Osteocyte (in vitro differentiated cells): ENCODE results near the gene LIMK2. TPM values are rescaled to one million over a fixed set of nuclear protein-coding genes. Genes with fewer than 3 reads are reported as not detected.

Source experiments
- DNase-seq: peaks from one replicate; pipeline ENCODE4 v3.0.0; 2021; ENCODE audit warnings: mixed read lengths; ENCODE audit not compliant: unreplicated experiment; ENCODE audit errors: extremely low spot score
- H3K27ac Mint-ChIP-seq: one replicate; pipeline ENCODE4 v1.8.0; 2021; ENCODE audit warnings: mild to moderate bottlenecking, mixed read lengths; ENCODE audit not compliant: unreplicated experiment
- H3K27me3 Mint-ChIP-seq: one replicate; pipeline ENCODE4 v1.8.0; 2021; ENCODE audit warnings: mixed read lengths; ENCODE audit not compliant: unreplicated experiment
- H3K36me3 Mint-ChIP-seq: one replicate; pipeline ENCODE4 v1.8.0; 2021; ENCODE audit warnings: mixed read lengths; ENCODE audit not compliant: unreplicated experiment
- H3K4me1 Mint-ChIP-seq: one replicate; pipeline ENCODE4 v1.8.0; 2021; ENCODE audit warnings: mixed read lengths; ENCODE audit not compliant: unreplicated experiment
- H3K4me3 Mint-ChIP-seq: one replicate; pipeline ENCODE4 v1.8.0; 2021; ENCODE audit warnings: mild to moderate bottlenecking, moderate library complexity, mixed read lengths; ENCODE audit not compliant: unreplicated experiment
- H3K9me3 Mint-ChIP-seq: one replicate; pipeline ENCODE4 v1.8.0; 2021; ENCODE audit warnings: mixed read lengths; ENCODE audit not compliant: unreplicated experiment
- total RNA-seq: library from RNA; stranded (reverse); gene quantifications from 2 replicates; pipeline ENCODE4 v1.2.1, GENCODE V29; 2021
- TF ChIP-seq, protein P1 (sequence below): fragments of 200-600 bp; sonication (generic); IDR thresholded peaks from 2 replicates; pipeline ENCODE4 v1.5.0; 2021; ENCODE audit warnings: antibody characterized with exemption, mild to moderate bottlenecking, moderate library complexity

The LIMK2 gene
- total RNA-seq, 1 donor from 2014 or later: 49.8 TPM

DNA sequence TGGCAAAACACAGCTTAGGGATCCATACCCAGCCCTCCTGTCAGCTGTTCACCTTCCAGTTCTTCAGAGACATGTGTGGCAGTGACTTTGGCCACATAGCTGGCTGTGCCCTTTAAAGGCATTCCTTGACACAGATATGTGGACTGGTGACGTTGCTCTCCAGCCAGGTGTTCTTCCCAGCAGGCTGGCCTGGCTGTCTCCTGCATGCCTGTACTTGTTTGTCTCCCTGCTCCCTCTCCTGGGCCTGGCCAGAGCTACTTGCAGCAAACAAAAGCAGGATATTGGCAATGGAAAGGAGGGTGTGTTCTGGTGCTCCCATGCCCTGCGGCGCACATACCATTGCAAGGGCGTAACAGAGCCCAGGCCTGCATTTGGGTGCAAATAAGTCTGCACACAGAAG is 41.9 kb downstream of the LIMK2 start:
- TF ChIP-seq, protein P1, sequence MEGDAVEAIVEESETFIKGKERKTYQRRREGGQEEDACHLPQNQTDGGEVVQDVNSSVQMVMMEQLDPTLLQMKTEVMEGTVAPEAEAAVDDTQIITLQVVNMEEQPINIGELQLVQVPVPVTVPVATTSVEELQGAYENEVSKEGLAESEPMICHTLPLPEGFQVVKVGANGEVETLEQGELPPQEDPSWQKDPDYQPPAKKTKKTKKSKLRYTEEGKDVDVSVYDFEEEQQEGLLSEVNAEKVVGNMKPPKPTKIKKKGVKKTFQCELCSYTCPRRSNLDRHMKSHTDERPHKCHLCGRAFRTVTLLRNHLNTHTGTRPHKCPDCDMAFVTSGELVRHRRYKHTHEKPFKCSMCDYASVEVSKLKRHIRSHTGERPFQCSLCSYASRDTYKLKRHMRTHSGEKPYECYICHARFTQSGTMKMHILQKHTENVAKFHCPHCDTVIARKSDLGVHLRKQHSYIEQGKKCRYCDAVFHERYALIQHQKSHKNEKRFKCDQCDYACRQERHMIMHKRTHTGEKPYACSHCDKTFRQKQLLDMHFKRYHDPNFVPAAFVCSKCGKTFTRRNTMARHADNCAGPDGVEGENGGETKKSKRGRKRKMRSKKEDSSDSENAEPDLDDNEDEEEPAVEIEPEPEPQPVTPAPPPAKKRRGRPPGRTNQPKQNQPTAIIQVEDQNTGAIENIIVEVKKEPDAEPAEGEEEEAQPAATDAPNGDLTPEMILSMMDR: no peak
- Mint-ChIP-seq H3K4me1 (peaks cover 31% of the 10 kb centered on the region), H3K4me3 (no peak overlapping the region), H3K27me3 (no peaks in the 10 kb centered on the region), H3K36me3 (peaks cover 14% of the 10 kb centered on the region), H3K27ac (no peak overlapping the region), H3K9me3 (no peaks in the 10 kb centered on the region)
- DNase-seq: no peak

DNA sequence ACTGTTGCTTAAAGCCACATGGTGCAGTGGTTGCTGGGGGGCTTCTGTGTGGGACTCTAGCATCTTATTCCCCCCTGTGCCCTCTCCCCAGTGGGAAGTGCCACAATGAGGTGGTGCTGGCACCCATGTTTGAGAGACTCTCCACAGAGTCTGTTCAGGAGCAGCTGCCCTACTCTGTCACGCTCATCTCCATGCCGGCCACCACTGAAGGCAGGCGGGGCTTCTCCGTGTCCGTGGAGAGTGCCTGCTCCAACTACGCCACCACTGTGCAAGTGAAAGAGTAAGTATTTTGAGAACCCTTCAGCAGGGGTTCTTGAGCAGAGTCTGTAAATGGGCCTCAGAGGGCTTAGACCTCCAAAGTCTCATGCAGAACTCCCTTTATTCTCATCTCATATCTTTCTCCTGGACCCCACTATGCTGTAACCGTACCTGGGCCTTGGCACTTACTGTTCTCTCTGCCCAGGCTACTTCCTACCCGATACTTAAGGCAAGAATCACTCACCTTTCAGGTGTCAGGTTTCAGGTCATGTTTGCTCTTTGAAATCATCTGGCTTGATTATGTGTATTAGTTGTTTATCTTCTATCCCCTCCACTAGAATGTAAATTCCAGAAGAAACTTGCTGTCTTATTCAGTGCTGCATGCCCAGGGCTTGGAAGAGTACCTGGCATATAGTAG is 47.8 kb downstream of the LIMK2 start:
- Mint-ChIP-seq H3K4me3 (no peak overlapping the region), H3K9me3 (no peaks in the 10 kb centered on the region), H3K4me1 (no peaks in the 10 kb centered on the region), H3K27ac (no peak overlapping the region), H3K36me3 (peaks cover 46% of the 10 kb centered on the region), H3K27me3 (no peaks in the 10 kb centered on the region)
- DNase-seq: no peak
- TF ChIP-seq, protein P1: no peak

DNA sequence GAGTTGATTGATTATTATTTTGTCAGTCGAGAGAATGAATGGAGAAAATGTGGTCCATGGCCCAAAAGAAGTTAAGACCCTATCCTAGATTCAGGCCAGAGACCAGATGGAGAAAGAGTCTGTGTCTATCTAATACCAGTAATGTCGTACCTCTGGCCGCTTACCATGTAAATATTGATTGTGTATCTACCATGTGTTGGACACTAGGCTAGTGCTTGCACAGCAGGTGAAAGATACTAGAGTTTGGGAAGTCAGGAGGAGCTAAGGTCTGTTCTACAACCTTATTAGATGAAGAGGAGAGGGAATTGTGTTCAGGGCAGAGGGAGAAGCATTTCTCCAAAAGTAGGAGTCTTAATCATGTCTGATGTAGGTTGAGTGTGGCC is 48.4 kb downstream of the LIMK2 start:
- Mint-ChIP-seq H3K27me3 (no peaks in the 10 kb centered on the region), H3K4me3 (no peak overlapping the region), H3K27ac (no peak overlapping the region), H3K4me1 (no peaks in the 10 kb centered on the region), H3K9me3 (no peaks in the 10 kb centered on the region), H3K36me3 (peaks cover 46% of the 10 kb centered on the region)
- no peak for DNase-seq
- TF ChIP-seq, protein P1: no peak

DNA sequence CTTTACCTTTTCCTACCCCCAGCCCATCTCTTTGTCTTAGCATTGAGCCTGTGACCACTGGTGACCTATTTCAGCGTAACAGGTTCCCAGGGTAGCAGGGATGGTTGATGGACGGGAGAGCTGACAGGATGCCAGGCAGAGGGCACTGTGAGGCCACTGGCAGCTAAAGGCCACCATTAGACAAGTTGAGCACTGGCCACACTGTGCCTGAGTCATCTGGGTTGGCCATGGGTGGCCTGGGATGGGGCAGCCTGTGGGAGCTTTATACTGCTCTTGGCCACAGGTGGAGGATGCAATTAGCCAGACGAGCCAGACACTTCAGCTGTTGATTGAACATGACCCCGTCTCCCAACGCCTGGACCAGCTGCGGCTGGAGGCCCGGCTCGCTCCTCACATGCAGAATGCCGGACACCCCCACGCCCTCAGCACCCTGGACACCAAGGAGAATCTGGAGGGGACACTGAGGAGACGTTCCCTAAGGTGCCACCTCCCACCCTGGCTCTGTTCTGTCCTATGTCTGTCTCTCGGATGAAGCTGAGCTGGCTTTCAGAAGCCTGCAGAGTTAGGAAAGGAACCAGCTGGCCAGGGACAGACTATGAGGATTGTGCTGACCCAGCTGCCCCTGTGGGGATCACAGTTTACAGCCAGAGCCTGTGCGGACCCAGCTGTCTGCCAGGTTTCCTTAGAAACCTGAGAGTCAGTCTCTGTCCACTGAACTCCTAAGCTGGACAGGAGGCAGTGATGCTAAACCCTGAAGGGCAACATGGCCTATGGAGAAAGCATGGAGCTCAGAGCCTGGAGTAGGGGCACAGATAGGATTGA is 50.4 kb downstream of the LIMK2 start:
- no peaks in the 10 kb centered on the region for H3K27me3 Mint-ChIP-seq
- DNase-seq: no peak
- H3K27ac Mint-ChIP-seq: no peak overlapping the region
- TF ChIP-seq, protein P1: no peak
- no peaks in the 10 kb centered on the region for H3K4me1 Mint-ChIP-seq
- H3K36me3 Mint-ChIP-seq: peaks cover 56% of the 10 kb centered on the region
- H3K4me3 Mint-ChIP-seq: no peak overlapping the region
- H3K9me3 Mint-ChIP-seq: no peaks in the 10 kb centered on the region

DNA sequence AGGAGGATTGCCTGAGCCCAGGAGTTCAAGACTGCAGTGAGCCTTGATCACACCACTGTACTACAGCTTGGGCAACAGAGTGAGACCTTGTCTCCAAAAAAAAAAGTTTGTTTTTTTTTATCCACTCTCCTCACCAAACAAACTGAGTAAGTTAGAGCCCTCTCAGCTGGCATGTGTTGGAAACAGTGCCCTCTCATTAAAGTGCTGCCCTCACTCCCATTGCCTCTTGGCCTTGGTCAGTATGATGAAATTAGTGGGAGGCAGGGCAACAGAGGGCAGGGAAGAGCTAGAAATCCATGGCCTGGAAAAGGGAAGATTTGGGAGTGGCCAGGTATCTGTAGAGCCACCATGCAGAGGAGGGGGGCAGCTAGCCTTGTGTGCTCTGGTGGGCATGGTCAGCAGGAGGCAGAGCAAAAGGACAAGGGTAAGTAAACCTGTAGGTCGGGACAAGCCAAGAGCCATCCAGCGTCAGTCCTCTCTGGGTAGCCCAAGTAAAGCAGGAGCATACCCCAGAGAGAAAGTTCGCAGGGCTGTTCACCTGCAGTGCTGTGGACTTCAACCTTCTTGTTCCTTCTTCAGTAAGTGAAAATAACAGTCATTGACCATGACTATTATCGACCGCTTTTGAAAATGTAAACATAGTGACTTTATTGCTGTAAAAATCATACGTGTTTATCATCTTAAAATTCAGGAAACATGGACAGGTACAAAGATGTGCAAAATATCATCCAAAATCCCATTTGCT is 52.0 kb downstream of the LIMK2 start:
- Mint-ChIP-seq H3K9me3 (no peaks in the 10 kb centered on the region), H3K4me1 (no peaks in the 10 kb centered on the region), H3K36me3 (peaks cover 53% of the 10 kb centered on the region), H3K4me3 (no peak overlapping the region), H3K27me3 (no peaks in the 10 kb centered on the region), H3K27ac (no peak overlapping the region)
- DNase-seq: no peak
- TF ChIP-seq, protein P1: no peak
